HL-60/S4 treated with retinoic acid at 250 ng/mL for 4 days and 3 days (cell line): Measurements from ENCODE around the gene EDC4.

Experiments used
- in situ Hi-C: fragments of 300-500 bp; cut with MboI; formaldehyde crosslinking; loops from 2 replicates; pipeline ENCODE4 v1.7.0; 2022; ENCODE audit warnings: low sequenced_read_pairs

EDC4 gene

DNA sequence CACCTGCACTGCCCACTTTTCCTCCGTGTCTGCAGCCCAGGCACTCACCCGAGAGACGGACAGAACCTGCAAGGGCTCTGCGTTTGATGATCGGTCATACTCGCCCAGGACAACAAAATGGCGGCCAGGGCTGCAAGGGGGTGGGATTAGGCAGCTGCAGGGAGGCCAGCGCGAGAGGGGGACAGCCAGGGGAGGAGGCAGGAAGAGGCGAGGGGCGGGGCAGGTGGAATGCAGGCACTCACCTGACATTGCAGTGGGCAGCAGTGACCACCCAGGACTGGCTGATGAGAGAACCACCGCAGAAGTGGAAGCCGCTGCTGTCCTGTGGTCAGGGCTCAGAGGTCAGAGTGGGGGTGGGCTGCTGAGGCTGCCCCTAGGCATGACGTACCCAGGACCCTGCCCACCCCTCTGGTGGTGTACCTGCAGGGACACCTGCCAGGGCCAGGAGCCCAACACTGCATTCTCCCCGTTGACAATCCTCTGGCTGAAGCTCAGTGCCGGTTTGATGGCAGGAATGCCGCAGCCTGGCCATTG lies 57.9 kb downstream of the EDC4 start:
- in situ Hi-C loops: no loop called here
